ENCODE measurements around the gene NKAPD1. TPM values are rescaled to one million over a fixed set of nuclear protein-coding genes. Genes with fewer than 3 reads are reported as not detected.
"Not testable (repeated sequence)": the region's sequence is repeated elsewhere in the genome, so short reads cannot be mapped to it uniquely, and the experiment has no call there.

Gene NKAPD1, protein sequence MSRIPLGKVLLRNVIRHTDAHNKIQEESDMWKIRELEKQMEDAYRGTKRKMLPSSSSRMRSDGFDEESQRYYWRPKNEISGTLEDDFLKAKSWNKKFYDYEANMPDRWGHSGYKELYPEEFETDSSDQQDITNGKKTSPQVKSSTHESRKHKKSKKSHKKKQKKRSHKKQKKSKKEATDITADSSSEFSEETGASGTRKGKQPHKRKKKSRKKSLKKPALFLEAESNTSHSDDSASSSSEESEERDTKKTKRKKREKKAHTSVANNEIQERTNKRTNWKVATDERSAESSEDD
- polyA plus RNA-seq: 18.7 TPM

DNA sequence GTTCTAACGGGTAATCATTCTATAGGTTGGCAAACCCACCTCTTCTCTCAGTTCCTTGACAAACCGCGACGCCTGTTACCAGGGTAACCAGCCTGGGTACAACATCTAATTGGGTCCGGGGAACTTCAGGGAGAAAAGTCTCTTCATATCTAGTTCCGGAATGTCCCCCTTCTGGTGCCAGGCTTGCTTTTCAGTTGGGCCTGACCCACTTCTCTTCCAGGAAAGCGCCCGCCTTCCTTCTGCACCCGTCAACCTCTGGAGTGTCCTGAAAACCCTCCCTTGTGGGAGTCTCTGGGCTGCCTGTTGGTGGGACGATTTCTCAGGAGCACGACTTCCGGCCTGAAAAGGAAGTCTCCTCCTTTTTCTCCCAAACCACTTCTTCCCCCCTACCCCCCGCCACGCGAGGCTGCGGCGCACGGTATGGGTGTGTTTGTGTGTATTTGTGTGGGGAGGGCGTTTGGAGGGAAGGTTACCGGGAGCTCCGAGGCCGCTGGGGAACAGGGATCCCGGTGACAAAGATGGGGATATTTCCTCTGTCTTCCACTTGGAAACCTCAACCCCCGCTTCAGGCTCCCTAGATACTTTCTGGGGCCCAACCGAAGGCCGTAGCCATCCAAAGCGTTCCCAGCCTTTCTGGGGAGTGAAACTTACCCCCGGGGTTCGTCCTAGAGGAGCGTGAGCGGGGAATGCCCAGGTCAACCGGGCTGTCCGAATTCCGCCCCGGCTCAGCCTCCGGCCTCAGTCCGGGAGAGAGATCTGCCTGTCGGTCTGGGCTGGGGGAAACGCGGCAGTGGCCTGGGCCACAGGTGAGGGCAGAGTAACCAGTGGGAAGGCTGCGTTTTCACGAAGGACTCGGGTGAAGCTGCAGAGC lies at the start of gene NKAPD1, which contains the start of gene PIH1D2:
NKAPD1 (plus strand) TSS at position 359 of the 871 bp plus-strand sequence. CDS start 1,276 bp downstream, outside the sequence.
PIH1D2 (minus strand) TSS at position 77 of the 871 bp plus-strand sequence. CDS start 843 bp downstream, outside the sequence.
- Mint-ChIP-seq H3K4me3 (peak within 1 kb of the TSS; percentile 75 to 99 (median 98)), H3K9me3 (no peaks in the 10 kb centered on the region), H3K27ac (peak within 1 kb of the TSS; percentile 84 to 98 (median 97)), H3K36me3 (no peaks in the 10 kb centered on the region), H3K27me3 (no peaks in the 10 kb centered on the region), H3K4me1 (peaks cover 12 to 23% (median 22%) of the 10 kb centered on the region in 3 donors)

DNA sequence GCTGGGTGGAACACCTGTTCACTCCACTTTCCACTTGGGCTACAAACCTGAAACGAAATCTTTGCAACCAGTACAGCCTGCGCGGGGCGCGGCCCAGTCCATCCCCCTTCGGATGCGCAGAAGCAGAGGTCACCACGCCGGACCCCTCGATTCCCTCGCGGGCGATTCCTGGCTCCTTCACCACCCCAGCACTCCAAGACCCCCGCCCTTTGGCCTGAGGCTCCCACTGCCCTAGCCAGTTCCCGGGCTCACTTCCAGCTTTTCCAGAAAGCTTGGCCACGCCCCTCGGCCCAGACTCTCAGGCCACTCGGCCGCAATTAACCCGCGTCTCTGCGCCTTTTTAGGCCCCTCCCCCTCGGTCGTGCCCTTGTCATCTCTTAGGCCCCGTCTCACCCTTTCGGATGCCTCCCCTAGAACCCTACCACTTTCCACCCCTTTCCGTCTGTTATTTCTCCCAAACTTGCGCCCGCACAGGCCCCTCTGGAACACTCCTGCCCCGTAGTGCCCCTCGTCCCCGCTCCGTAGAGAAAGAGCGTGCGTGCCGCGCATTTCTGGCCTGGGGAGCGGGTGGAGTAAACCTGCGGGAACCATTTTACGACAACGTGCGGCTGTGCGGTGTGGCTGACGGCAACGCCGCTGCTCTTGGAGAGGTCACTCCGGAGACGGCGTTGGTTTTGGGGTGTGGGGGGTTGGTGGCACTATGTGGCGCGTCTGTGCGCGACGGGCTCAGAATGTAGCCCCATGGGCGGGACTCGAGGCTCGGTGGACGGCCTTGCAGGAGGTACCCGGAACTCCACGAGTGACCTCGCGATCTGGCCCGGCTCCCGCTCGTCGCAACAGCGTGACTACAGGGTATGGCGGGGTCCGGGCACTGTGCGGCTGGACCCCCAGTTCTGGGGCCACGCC lies 49.1 kb upstream of the NKAPD1 start, which contains the start of gene DLAT:
DLAT (plus strand) TSS at position 636 of the 906 bp plus-strand sequence; CDS start at position 701, 65 bp downstream.
- Mint-ChIP-seq H3K27me3 (no peaks in the 10 kb centered on the region), H3K4me3 (peak within 1 kb of the TSS; percentile 99 to 100 (median 100)), H3K27ac (peak within 1 kb of the TSS; percentile 90 to 98 (median 97)), H3K36me3 (no peaks in the 10 kb centered on the region), H3K4me1 (peaks cover 13 to 35% (median 17%) of the 10 kb centered on the region in 3 donors), H3K9me3 (no peaks in the 10 kb centered on the region)

DNA sequence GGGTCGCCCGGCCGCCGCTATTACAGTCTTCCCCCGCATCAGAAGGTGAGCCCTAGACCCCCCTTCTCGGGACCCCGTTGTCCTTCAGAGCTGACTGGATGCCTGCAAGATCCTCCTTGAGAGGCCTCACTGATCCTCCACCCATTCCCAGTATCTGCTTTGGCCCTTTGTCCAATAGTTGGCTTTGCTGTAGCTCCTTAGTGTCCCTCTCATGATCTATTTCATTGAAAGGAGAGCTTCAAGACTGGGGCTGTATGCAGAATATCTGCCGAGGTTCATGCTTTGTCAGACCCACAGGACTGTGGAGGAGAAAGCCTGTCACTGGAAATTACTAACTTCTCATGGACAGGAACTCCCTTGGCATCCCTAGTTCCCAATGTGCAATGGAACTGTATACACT lies 48.4 kb upstream of the NKAPD1 start:
- Mint-ChIP-seq H3K9me3 (no peaks in the 10 kb centered on the region), H3K4me3 (peak overlapping the region; percentile 99 to 100 (median 100)), H3K4me1 (peaks cover 13 to 35% (median 17%) of the 10 kb centered on the region in 3 donors), H3K36me3 (peaks cover 2% of the 10 kb centered on the region), H3K27ac (peak overlapping the region; percentile 90 to 98 (median 97)), H3K27me3 (no peaks in the 10 kb centered on the region)

DNA sequence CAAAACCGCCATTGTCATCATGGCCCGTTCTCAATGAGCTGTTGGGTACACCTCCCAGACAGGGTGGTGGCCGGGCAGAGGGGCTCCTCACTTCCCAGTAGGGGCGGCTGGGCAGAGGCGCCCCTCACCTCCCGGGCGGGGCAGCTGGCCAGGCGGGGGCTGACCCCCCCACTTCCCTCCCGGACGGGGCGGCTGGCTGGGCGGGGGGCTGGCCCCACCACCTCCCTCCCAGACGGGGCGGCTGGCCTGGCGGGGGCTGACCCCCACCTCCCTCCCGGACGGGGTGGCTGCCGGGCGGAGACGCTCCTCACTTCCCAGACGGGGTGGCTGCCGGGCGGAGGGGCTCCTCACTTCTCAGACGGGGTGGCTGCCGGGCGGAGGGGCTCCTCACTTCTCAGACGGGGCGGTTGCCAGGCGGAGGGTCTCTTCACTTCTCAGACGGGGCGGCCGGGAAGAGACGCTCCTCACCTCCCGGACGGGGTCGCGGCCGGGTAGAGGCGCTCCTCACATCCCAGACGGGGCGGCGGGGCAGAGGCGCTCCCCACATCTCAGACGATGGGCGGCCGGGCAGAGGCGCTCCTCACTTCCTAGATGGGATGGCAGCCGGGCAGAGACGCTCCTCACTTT lies 47.2 kb upstream of the NKAPD1 start:
- not testable (repeated sequence) for H3K36me3 Mint-ChIP-seq, H3K4me3 Mint-ChIP-seq, H3K27ac Mint-ChIP-seq, H3K9me3 Mint-ChIP-seq, H3K27me3 Mint-ChIP-seq
- peaks cover 13 to 35% (median 17%) of the 10 kb centered on the region in 3 donors for H3K4me1 Mint-ChIP-seq

DNA sequence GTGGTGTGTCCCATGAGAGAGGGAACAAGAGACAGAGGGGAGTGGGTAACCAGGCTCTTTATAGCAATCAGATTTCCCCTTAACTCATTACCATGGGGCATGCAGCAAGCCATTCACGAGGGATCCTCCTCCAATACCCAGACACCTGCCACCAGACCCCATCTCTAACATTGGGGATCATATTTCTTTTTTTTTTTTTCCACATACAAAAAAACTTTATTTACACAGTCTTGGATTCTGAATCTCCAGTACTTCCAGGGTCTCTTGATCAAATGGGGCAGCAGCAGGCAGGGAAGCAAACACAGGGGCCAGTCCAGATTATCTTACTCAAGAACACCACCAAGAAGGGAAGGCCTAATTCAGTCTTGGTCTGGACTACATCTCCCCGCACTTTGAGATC lies 44.6 kb upstream of the NKAPD1 start:
- Mint-ChIP-seq H3K27me3 (no peaks in the 10 kb centered on the region), H3K4me3 (peak overlapping the region in 1 of 4 donors; percentile 83), H3K4me1 (peaks cover 6 to 24% (median 9%) of the 10 kb centered on the region in 3 donors), H3K27ac (peak overlapping the region in 1 of 3 donors; percentile 71), H3K9me3 (no peaks in the 10 kb centered on the region), H3K36me3 (peaks cover 4% of the 10 kb centered on the region)

DNA sequence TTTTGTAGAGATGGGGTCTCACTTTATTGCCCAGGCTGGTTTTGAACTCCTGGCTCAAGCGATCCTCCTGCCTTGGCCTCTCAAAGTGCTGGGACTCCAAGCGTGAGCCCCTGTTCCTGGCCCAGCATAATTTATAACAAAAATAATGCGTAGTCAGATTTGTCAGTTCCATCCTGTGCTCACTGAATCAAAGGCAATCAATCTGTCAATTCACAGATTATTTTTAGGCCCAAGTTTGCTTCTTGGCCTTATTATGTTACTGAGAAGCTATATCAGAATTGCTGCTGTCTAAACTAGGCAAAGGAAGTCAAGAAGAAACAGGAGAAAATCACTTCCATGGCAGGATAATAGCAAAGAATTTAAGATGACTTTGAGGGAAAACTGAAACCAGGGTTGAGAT lies 40.2 kb upstream of the NKAPD1 start:
- no peak overlapping the region for H3K27ac Mint-ChIP-seq
- H3K9me3 Mint-ChIP-seq: no peaks in the 10 kb centered on the region
- peaks cover 4% of the 10 kb centered on the region for H3K36me3 Mint-ChIP-seq
- H3K27me3 Mint-ChIP-seq: no peaks in the 10 kb centered on the region
- H3K4me3 Mint-ChIP-seq: no peak overlapping the region
- H3K4me1 Mint-ChIP-seq: peaks cover 0 to 3% (median 0%) of the 10 kb centered on the region in 3 donors

DNA sequence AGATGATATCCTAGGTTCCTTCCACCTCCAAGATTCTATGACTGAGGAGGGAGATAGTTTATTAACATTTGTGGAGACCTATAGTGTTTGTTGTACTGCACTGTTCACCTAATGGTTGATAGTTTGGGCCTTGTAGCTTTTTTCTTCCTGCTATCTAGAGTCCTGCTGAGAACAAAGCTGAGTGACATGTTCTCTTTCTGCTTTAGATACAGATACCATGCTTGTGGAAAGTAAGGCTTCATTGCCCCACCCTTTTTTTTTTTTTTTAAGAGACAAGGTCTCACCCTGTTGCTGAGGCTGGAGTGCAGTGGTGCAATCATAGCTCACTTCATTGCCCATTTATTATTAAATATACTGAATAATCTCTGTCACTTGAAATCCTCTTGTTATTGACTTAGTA lies 36.6 kb upstream of the NKAPD1 start:
- Mint-ChIP-seq H3K9me3 (no peaks in the 10 kb centered on the region), H3K4me3 (no peak overlapping the region), H3K36me3 (peaks cover 2% of the 10 kb centered on the region), H3K4me1 (no peaks in the 10 kb centered on the region), H3K27ac (no peak overlapping the region), H3K27me3 (no peaks in the 10 kb centered on the region)

DNA sequence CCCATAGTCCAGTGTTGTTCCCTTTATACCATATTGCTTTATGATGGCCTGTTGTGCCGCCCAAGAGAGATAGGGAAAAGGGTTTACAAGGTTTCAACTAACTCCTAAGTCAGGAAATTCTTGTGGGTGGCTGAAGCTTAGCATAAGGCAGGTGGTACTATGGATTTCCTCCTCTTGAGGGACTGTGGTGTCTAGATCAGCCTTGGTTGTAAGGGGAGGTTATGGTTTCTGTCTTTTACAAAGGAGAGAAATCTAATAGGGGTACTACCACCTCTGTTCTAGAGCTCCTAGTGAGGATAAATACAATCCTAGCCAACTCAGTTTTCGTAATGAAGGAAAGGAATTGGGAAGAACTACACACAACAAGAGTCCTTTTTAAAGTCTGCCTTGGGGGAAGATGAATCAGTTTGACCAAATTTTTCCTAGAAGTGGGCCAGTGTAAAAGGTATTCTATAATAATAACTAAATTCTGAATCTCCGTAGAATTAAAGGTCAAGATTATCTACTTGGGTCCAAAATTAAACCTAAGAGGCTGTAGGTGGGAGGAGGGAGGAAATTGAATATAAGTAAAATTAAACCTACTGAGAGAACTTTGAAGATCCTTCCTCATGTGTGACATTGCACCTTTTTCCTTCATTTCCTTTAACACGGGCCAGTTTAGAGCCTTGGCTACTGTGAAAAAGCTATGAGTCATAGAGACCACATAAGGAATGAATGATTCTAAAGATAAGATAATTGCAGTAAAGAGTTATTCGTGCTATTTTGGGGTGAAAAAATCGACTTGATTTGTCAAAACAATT lies 31.7 kb upstream of the NKAPD1 start:
- peaks cover 0 to 3% (median 2%) of the 10 kb centered on the region in 3 donors for H3K4me1 Mint-ChIP-seq
- H3K4me3 Mint-ChIP-seq: no peak overlapping the region
- no peaks in the 10 kb centered on the region for H3K9me3 Mint-ChIP-seq
- H3K36me3 Mint-ChIP-seq: peaks cover 7% of the 10 kb centered on the region
- H3K27ac Mint-ChIP-seq: peak overlapping the region in 1 of 3 donors; percentile 7
- no peaks in the 10 kb centered on the region for H3K27me3 Mint-ChIP-seq

DNA sequence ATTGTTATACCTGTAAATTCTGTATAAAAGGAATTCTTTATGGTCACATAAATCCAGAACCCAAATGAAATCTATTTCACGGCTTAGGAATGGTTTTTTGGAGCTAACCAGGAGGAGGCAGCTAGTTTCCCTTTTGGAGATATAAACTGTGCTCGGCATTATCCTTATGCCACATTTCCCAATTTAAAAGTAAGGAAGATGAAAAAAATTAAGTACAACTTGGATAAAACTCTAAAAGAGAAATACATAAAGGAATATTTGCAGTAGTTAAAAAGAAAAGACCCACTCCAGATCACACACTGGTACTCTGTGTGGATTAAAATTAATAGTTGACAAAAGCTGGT lies 31.2 kb upstream of the NKAPD1 start:
- no peak overlapping the region for H3K4me3 Mint-ChIP-seq
- no peak overlapping the region for H3K27ac Mint-ChIP-seq
- H3K4me1 Mint-ChIP-seq: peaks cover 1 to 6% (median 4%) of the 10 kb centered on the region in 3 donors
- H3K9me3 Mint-ChIP-seq: no peaks in the 10 kb centered on the region
- peaks cover 8% of the 10 kb centered on the region for H3K36me3 Mint-ChIP-seq
- H3K27me3 Mint-ChIP-seq: no peaks in the 10 kb centered on the region

DNA sequence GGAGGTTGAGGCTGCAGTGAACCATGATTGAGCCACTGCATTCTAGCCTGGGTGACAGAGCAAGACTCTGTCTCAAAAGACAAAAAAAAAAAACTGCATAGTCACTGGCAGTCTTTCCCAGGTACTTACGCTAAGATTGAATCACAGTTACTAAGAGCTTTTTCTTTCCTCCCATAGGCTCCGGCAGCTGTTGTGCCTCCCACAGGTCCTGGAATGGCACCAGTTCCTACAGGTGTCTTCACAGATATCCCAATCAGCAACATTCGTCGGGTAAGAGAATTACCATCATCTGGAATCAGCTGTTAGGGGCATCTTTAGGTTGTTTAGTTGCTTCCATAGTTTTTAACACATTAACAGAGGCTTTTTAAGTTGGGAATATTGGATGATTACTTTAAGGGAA lies 29.1 kb upstream of the NKAPD1 start:
- Mint-ChIP-seq H3K27me3 (no peaks in the 10 kb centered on the region), H3K4me1 (peaks cover 17 to 22% (median 19%) of the 10 kb centered on the region in 3 donors), H3K4me3 (no peak overlapping the region), H3K27ac (peak overlapping the region in 1 of 3 donors; percentile 39), H3K9me3 (no peaks in the 10 kb centered on the region), H3K36me3 (peaks cover 9% of the 10 kb centered on the region)

DNA sequence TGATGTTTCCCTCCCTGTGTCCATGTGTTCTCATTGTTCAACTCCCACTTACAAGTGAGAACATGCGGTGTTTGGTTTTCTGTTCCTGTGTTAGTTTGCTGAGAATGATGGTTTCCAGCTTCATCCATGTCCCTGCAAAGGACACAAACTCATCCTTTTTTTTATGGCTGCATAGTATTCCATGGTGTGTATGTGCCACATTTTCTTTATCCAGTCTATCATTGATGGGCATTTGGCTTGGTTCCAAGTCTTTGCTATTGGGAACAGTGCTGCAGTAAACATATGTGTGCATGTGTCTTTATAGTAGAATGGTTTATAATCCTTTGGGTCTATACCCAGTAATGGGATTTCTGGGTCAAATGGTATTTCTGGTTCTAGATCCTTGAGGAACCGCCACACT lies 27.5 kb upstream of the NKAPD1 start:
- H3K4me3 Mint-ChIP-seq: not testable (repeated sequence)
- peaks cover 29 to 38% (median 35%) of the 10 kb centered on the region in 3 donors for H3K4me1 Mint-ChIP-seq
- H3K27ac Mint-ChIP-seq: peak overlapping the region in 2 of 3 donors; percentile 32 to 85

DNA sequence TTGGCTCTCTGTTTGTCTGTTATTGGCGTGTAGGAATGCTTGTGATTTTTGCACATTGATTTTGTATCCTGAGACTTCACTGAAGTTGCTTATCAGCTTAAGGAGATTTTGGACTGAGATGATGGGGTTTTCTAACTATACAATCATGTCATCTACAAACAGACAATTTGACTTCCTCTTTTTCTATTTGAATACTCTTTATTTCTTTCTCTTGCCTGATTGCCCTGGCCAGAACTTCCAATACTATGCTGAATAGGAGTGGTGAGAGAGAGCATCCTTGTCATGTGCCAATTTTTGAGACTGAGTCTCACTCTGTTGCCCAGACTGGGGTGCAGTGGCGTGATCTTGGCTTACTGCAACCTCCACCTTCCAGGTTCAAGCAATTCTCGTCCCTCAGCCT lies 25.8 kb upstream of the NKAPD1 start:
- peak overlapping the region; percentile 59 to 93 (median 65) for H3K27ac Mint-ChIP-seq
- H3K36me3 Mint-ChIP-seq: peaks cover 10% of the 10 kb centered on the region
- peaks cover 35 to 46% (median 41%) of the 10 kb centered on the region in 3 donors for H3K4me1 Mint-ChIP-seq
- not testable (repeated sequence) for H3K27me3 Mint-ChIP-seq, H3K9me3 Mint-ChIP-seq
- H3K4me3 Mint-ChIP-seq: peak overlapping the region; percentile 6 to 81 (median 34)

More for the DNA sequence above, 27.5 kb upstream of the NKAPD1 start:
- not testable (repeated sequence) for H3K27me3 Mint-ChIP-seq, H3K9me3 Mint-ChIP-seq
- H3K36me3 Mint-ChIP-seq: peaks cover 10% of the 10 kb centered on the region

DNA sequence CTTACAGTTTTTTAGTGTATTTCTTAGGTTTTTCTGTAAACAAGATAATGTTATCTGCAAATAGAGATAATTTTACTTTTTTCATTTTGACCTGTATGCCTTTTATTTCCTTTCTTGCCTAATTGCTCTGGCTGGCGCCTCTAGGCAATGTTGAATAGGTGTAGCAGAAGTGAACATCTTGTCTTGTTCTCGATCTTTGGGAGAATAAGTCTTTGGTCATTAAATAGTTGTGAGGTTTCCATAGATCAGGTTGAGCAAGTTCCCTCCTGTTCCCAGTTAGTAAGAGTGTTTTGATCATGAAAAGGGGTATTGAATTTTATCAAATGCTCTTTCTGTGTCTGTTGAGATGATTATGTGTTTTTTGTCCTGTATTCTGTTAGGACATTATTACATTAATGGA lies 24.3 kb upstream of the NKAPD1 start:
- Mint-ChIP-seq H3K27ac (no peak overlapping the region), H3K27me3 (no peaks in the 10 kb centered on the region), H3K36me3 (peaks cover 10% of the 10 kb centered on the region), H3K9me3 (no peaks in the 10 kb centered on the region), H3K4me1 (peaks cover 35 to 46% (median 41%) of the 10 kb centered on the region in 3 donors), H3K4me3 (peak overlapping the region in 2 of 4 donors; percentile 20 to 49)

All from IgD-negative memory B cell (primary cell).